Sigmoid colon (tissue), 4 donors: Measurements from ENCODE around the gene HDAC9.

Experiments used
- EP300 ChIP-seq, 4 donors: sonication (generic); formaldehyde crosslinking; IDR thresholded peaks; one replicate each; pipeline ENCODE4 v1.6.1; 2017; ENCODE audit warnings: antibody characterized with exemption in 4 of 4
- POLR2A ChIP-seq, 2 donors: fragments of 450-650 bp; IDR thresholded peaks; one replicate each; pipeline ENCODE4 v1.6.1; 2016; ENCODE audit warnings: antibody characterized with exemption in 2 of 2, mild to moderate bottlenecking in 2 of 2, moderate library complexity in 2 of 2
- TF ChIP-seq, protein P1 (sequence below), 4 experiments: fragments of 450-650 bp in 3 of 4; fragments of 200-600 bp in 1 of 4; IDR thresholded peaks; one replicate each; pipeline ENCODE4 v1.5.1; 2016 to 2019; ENCODE audit warnings: antibody characterized with exemption in 4 of 4, mild to moderate bottlenecking in 3 of 4, moderate library complexity in 2 of 4

DNA sequence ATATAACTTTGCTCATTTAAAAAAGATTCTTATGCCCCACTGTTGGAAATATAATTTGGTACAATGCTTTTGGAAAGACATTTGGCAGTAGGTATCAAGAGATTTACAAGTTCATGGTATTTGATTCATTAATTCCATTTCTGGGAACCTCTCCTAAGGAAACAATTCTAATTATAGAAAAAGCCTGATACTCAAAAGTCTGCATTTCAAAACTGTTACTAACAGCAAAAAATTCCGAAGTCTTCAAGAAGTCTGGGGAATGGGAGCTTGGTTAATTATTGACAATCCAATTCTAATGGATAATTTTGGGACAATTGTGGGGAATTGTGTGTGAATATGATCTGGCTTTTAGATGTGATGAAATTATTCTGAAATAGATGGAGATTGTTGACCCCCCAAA is 59.6 kb downstream of the HDAC9 start:
- TF ChIP-seq, protein P1, sequence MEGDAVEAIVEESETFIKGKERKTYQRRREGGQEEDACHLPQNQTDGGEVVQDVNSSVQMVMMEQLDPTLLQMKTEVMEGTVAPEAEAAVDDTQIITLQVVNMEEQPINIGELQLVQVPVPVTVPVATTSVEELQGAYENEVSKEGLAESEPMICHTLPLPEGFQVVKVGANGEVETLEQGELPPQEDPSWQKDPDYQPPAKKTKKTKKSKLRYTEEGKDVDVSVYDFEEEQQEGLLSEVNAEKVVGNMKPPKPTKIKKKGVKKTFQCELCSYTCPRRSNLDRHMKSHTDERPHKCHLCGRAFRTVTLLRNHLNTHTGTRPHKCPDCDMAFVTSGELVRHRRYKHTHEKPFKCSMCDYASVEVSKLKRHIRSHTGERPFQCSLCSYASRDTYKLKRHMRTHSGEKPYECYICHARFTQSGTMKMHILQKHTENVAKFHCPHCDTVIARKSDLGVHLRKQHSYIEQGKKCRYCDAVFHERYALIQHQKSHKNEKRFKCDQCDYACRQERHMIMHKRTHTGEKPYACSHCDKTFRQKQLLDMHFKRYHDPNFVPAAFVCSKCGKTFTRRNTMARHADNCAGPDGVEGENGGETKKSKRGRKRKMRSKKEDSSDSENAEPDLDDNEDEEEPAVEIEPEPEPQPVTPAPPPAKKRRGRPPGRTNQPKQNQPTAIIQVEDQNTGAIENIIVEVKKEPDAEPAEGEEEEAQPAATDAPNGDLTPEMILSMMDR (IDR thresholded peaks at IDR 0.05) = no peak
- no peak for TF ChIP-seq EP300 (IDR thresholded peaks at IDR 0.05)
- TF ChIP-seq POLR2A (IDR thresholded peaks at IDR 0.05) = no peak
